Esophagus (tissue), 2 donors: ENCODE results near the gene DTX1. TPM values are rescaled to one million over a fixed set of nuclear protein-coding genes. Genes with fewer than 3 reads are reported as not detected.
A peak's percentile ranks its signal among the peaks of the same experiment; 100 is the strongest.

Experiments
- H3K27ac ChIP-seq, 2 donors: one replicate each; pipeline ENCODE4 v1.5.1; 2013; ENCODE audit warnings: low read depth in 2 of 2, mild to moderate bottlenecking in 2 of 2, inconsistent platforms in 1 of 2, low read length in 1 of 2, moderate library complexity in 1 of 2
- H3K27me3 ChIP-seq, 2 donors: one replicate each; pipeline ENCODE4 v1.6.1; 2013; ENCODE audit warnings: low read length in 2 of 2, control low read depth in 1 of 2, mild to moderate bottlenecking in 1 of 2; ENCODE audit not compliant: insufficient read depth in 2 of 2, control insufficient read depth in 1 of 2
- H3K36me3 ChIP-seq, 2 donors: one replicate each; pipeline ENCODE4 v1.6.1; 2013; ENCODE audit warnings: low read length in 1 of 2; ENCODE audit not compliant: control insufficient read depth in 2 of 2, insufficient read depth in 2 of 2
- H3K4me1 ChIP-seq, 2 donors: one replicate each; pipeline ENCODE4 v1.6.1; 2013; ENCODE audit warnings: low read length in 1 of 2; ENCODE audit not compliant: control insufficient read depth in 2 of 2, insufficient read depth in 2 of 2
- H3K4me3 ChIP-seq, 2 donors: one replicate each; pipeline ENCODE4 v1.5.1; 2013; ENCODE audit warnings: low read length in 2 of 2, mild to moderate bottlenecking in 2 of 2, low read depth in 1 of 2, moderate library complexity in 1 of 2
- H3K9me3 ChIP-seq, 2 donors: one replicate each; pipeline ENCODE4 v1.6.1; 2013; ENCODE audit warnings: mild to moderate bottlenecking in 2 of 2, low read depth in 1 of 2, low read length in 1 of 2, moderate library complexity in 1 of 2; ENCODE audit not compliant: control insufficient read depth in 2 of 2, insufficient read depth in 1 of 2
- WGBS, 2 donors: extraction: QIAGEN DNeasy Blood & Tissue Kit; methylation state at CpG; one replicate each; pipeline ENCODE4 v1.1.7; 2013; 5-methylcytosine and 5-hydroxymethylcytosine counted together
- polyA plus RNA-seq, 2 donors: library from polyadenylated mRNA; stranded (reverse); fragments of 200-250 nt; gene quantifications; one replicate each; pipeline ENCODE4 v1.2.3, GENCODE V29; 2013
- donor health status: healthy with polysubstance abuse.
- donor health status: Bipolar disorder and iron deficiency.

The DTX1 gene
- polyA plus RNA-seq, 2 donors: 0.49 to 0.59 TPM

GRCh38 chr12:113030875-113031525, 25.5 kb upstream of the DTX1 start:
- H3K27me3 ChIP-seq: no peaks in the 10 kb centered on the region
- WGBS, 2 donors: 11 to 14% methylated on average over 8 to 9 of the region's 9 CpGs
- no peaks in the 10 kb centered on the region for H3K36me3 ChIP-seq
- no peak overlapping the region for H3K4me3 ChIP-seq
- no peaks in the 10 kb centered on the region for H3K4me1 ChIP-seq
- H3K9me3 ChIP-seq: no peaks in the 10 kb centered on the region
- H3K27ac ChIP-seq: no peak overlapping the region

- Histone ChIP-seq H3K27me3 (no peaks in the 10 kb centered on the region), H3K4me3 (no peak overlapping the region), H3K4me1 (peaks cover 0 to 3% of the 10 kb centered on the region in 2 donors), H3K9me3 (peaks cover 0 to 2% of the 10 kb centered on the region in 2 donors), H3K36me3 (no peaks in the 10 kb centered on the region), H3K27ac (no peak overlapping the region)
- 64 to 79% methylated on average over 4 of the region's 4 CpGs for WGBS, 2 donors
These were observed 16.6 kb upstream of the DTX1 start for GRCh38 chr12:113039911-113040445.

GRCh38 chr12:113040722-113041171, 15.8 kb upstream of the DTX1 start:
- WGBS, 2 donors: 57 to 58% methylated on average over 7 of the region's 7 CpGs
- Histone ChIP-seq H3K4me3 (no peak overlapping the region), H3K36me3 (no peaks in the 10 kb centered on the region), H3K4me1 (peaks cover 0 to 3% of the 10 kb centered on the region in 2 donors), H3K27ac (peak overlapping the region in 1 of 2 donors; percentile 82), H3K27me3 (no peaks in the 10 kb centered on the region), H3K9me3 (peaks cover 0 to 2% of the 10 kb centered on the region in 2 donors)

- H3K36me3 ChIP-seq: no peaks in the 10 kb centered on the region
- no peak overlapping the region for H3K4me3 ChIP-seq
- no peaks in the 10 kb centered on the region for H3K27me3 ChIP-seq
- H3K27ac ChIP-seq: no peak overlapping the region
- 88 to 94% methylated on average over 7 of the region's 7 CpGs for WGBS, 2 donors
- H3K9me3 ChIP-seq: peaks cover 0 to 2% of the 10 kb centered on the region in 2 donors
- peaks cover 0 to 3% of the 10 kb centered on the region in 2 donors for H3K4me1 ChIP-seq
These were observed 15.0 kb upstream of the DTX1 start for GRCh38 chr12:113041560-113041959.

GRCh38 chr12:113043240-113043639, 13.3 kb upstream of the DTX1 start:
- Histone ChIP-seq H3K27me3 (no peaks in the 10 kb centered on the region), H3K4me1 (peaks cover 0 to 3% of the 10 kb centered on the region in 2 donors)

GRCh38 chr12:113044516-113044915, 12.0 kb upstream of the DTX1 start:
- no peaks in the 10 kb centered on the region for H3K27me3 ChIP-seq
- no peaks in the 10 kb centered on the region for H3K36me3 ChIP-seq

More at GRCh38 chr12:113043240-113043639, 13.3 kb upstream of the DTX1 start:
- WGBS, 2 donors: 78 to 79% methylated on average over 8 of the region's 8 CpGs
- H3K36me3 ChIP-seq: no peaks in the 10 kb centered on the region
- H3K27ac ChIP-seq: no peak overlapping the region
- peaks cover 0 to 2% of the 10 kb centered on the region in 2 donors for H3K9me3 ChIP-seq
- H3K4me3 ChIP-seq: no peak overlapping the region

GRCh38 chr12:113048716-113049127, 7.8 kb upstream of the DTX1 start:
- Histone ChIP-seq H3K4me3 (no peak overlapping the region), H3K4me1 (no peaks in the 10 kb centered on the region), H3K27ac (no peak overlapping the region), H3K27me3 (no peaks in the 10 kb centered on the region), H3K36me3 (no peaks in the 10 kb centered on the region), H3K9me3 (no peaks in the 10 kb centered on the region)
- 10 to 11% methylated on average over 6 of the region's 6 CpGs for WGBS, 2 donors

More at GRCh38 chr12:113044516-113044915, 12.0 kb upstream of the DTX1 start:
- WGBS, 2 donors: 68 to 73% methylated on average over 3 of the region's 3 CpGs
- no peak overlapping the region for H3K27ac ChIP-seq
- no peak overlapping the region for H3K4me3 ChIP-seq
- H3K4me1 ChIP-seq: peaks cover 0 to 3% of the 10 kb centered on the region in 2 donors
- peaks cover 0 to 2% of the 10 kb centered on the region in 2 donors for H3K9me3 ChIP-seq

GRCh38 chr12:113049976-113050742, 6.4 kb upstream of the DTX1 start:
- 59 to 60% methylated on average over 11 of the region's 11 CpGs for WGBS, 2 donors
- Histone ChIP-seq H3K27ac (no peak overlapping the region), H3K27me3 (no peaks in the 10 kb centered on the region), H3K9me3 (no peaks in the 10 kb centered on the region), H3K4me1 (no peaks in the 10 kb centered on the region), H3K4me3 (no peak overlapping the region), H3K36me3 (no peaks in the 10 kb centered on the region)

GRCh38 chr12:113050795-113051194, 5.7 kb upstream of the DTX1 start:
- Histone ChIP-seq H3K4me1 (no peaks in the 10 kb centered on the region), H3K4me3 (no peak overlapping the region), H3K27ac (no peak overlapping the region), H3K27me3 (no peaks in the 10 kb centered on the region), H3K9me3 (no peaks in the 10 kb centered on the region), H3K36me3 (no peaks in the 10 kb centered on the region)
- WGBS, 2 donors: 79 to 81% methylated on average over 7 of the region's 7 CpGs
